ENCODE data around the gene LAMTOR2.

- TF ChIP-seq POLR2A (IDR thresholded peaks at IDR 0.05) (no peak), CTCF (IDR thresholded peaks at IDR 0.05) (no peak), EP300 (IDR thresholded peaks at IDR 0.05) (no peak)
Measured at GRCh38 chr1:156060937-156061636, 6.5 kb downstream of the LAMTOR2 start, which contains the start of gene RAB25.

Measured in tibial nerve (tissue), 4 donors.